HEK293 (cell line): Measurements from ENCODE around the gene SEMA4C.

ENCODE experiments used
- BCL11A ChIP-seq: fragments of 450-650 bp; formaldehyde crosslinking; IDR thresholded peaks from 2 replicates; pipeline ENCODE4 v1.5.1; 2016; ENCODE audit warnings: low read depth, missing biosample characterization, missing genetic modification characterization
- GLI4 ChIP-seq: fragments of 450-650 bp; formaldehyde crosslinking; IDR thresholded peaks from 2 replicates; pipeline ENCODE4 v1.5.1; 2016; ENCODE audit warnings: missing biosample characterization, missing genetic modification characterization
- HOXC10 ChIP-seq: sonication (generic); formaldehyde crosslinking; IDR thresholded peaks from 2 replicates; pipeline ENCODE4 v1.8.1; 2023; ENCODE audit warnings: mild to moderate bottlenecking, missing genetic modification reagents
- OVOL3 ChIP-seq: fragments of 450-650 bp; formaldehyde crosslinking; IDR thresholded peaks from 2 replicates; pipeline ENCODE4 v1.5.1; 2016; ENCODE audit warnings: missing biosample characterization, missing genetic modification characterization
- SCRT1 ChIP-seq: fragments of 450-650 bp; formaldehyde crosslinking; IDR thresholded peaks from 2 replicates; pipeline ENCODE4 v1.5.1; 2016; ENCODE audit warnings: missing biosample characterization, missing genetic modification characterization, borderline replicate concordance
- SCRT2 ChIP-seq: fragments of 450-650 bp; formaldehyde crosslinking; IDR thresholded peaks from 2 replicates; pipeline ENCODE4 v1.5.1; 2016; ENCODE audit warnings: missing biosample characterization, missing genetic modification characterization
- TRIM28 ChIP-seq: IDR thresholded peaks from 2 replicates; pipeline ENCODE4 v1.6.1; 2011; ENCODE audit warnings: low read length, control low read depth, borderline replicate concordance
- YY2 ChIP-seq: fragments of 450-650 bp; formaldehyde crosslinking; IDR thresholded peaks from 2 replicates; pipeline ENCODE4 v1.5.1; 2016; ENCODE audit warnings: missing biosample characterization, missing genetic modification characterization
- ZNF10 ChIP-seq: fragments of 450-650 bp; formaldehyde crosslinking; IDR thresholded peaks from 2 replicates; pipeline ENCODE4 v1.5.1; 2017; ENCODE audit warnings: missing biosample characterization, missing genetic modification characterization
- ZNF169 ChIP-seq: fragments of 450-650 bp; formaldehyde crosslinking; IDR thresholded peaks from 2 replicates; pipeline ENCODE4 v1.5.1; 2016; ENCODE audit warnings: missing biosample characterization, missing genetic modification characterization
- ZNF274 ChIP-seq, 2 experiments: fragments of 200-500 bp in 1 of 2; fragments of 450-650 bp in 1 of 2; sonication (Bioruptor generic) in 1 of 2; formaldehyde crosslinking in 1 of 2; IDR thresholded peaks; 2 replicates each; pipeline versions ENCODE4 v1.5.1 to v1.6.1; 2014 to 2016; ENCODE audit warnings: borderline replicate concordance in 1 of 2, inconsistent platforms in 1 of 2, low read length in 1 of 2, missing biosample characterization in 1 of 2, missing genetic modification characterization in 1 of 2
- ZNF292 ChIP-seq: fragments of 450-650 bp; formaldehyde crosslinking; IDR thresholded peaks from 2 replicates; pipeline ENCODE4 v1.5.1; 2016; ENCODE audit warnings: low read depth, missing biosample characterization, missing genetic modification characterization, borderline replicate concordance
- ZNF311 ChIP-seq: fragments of 450-650 bp; formaldehyde crosslinking; IDR thresholded peaks from 2 replicates; pipeline ENCODE4 v1.5.1; 2017; ENCODE audit warnings: missing biosample characterization, missing genetic modification characterization, borderline replicate concordance
- ZNF366 ChIP-seq: fragments of 450-650 bp; formaldehyde crosslinking; conservative IDR thresholded peaks from 2 replicates; pipeline ENCODE4 v1.5.1; 2016; ENCODE audit warnings: missing biosample characterization, missing genetic modification characterization
- ZNF391 ChIP-seq: fragments of 450-650 bp; formaldehyde crosslinking; IDR thresholded peaks from 2 replicates; pipeline ENCODE4 v1.5.1; 2016; ENCODE audit warnings: low read depth, missing biosample characterization, missing genetic modification characterization, borderline replicate concordance
- ZNF558 ChIP-seq: fragments of 450-650 bp; formaldehyde crosslinking; IDR thresholded peaks from 2 replicates; pipeline ENCODE4 v1.5.1; 2016; ENCODE audit warnings: missing biosample characterization, missing genetic modification characterization
- ZNF670 ChIP-seq: fragments of 450-650 bp; formaldehyde crosslinking; IDR thresholded peaks from 2 replicates; pipeline ENCODE4 v1.5.1; 2016; ENCODE audit warnings: missing biosample characterization, missing genetic modification characterization, low read depth
- ZNF677 ChIP-seq: fragments of 450-650 bp; IDR thresholded peaks from 2 replicates; pipeline ENCODE4 v1.5.0; 2018; ENCODE audit warnings: missing biosample characterization, mild to moderate bottlenecking, missing genetic modification characterization, moderate library complexity
- ZXDB ChIP-seq: fragments of 450-650 bp; formaldehyde crosslinking; IDR thresholded peaks from 2 replicates; pipeline ENCODE4 v1.5.1; 2016; ENCODE audit warnings: missing biosample characterization, missing genetic modification characterization
- TF ChIP-seq, protein P1 (sequence below): fragments of 450-650 bp; IDR thresholded peaks from 2 replicates; pipeline ENCODE4 v1.5.1; 2018; ENCODE audit warnings: missing biosample characterization, mild to moderate bottlenecking, missing genetic modification characterization
- TF ChIP-seq, protein P2 (sequence below): fragments of 450-650 bp; formaldehyde crosslinking; IDR thresholded peaks from 2 replicates; pipeline ENCODE4 v1.5.1; 2016; ENCODE audit warnings: missing biosample characterization, missing genetic modification characterization
- TF ChIP-seq, protein P3 (sequence below): fragments of 450-650 bp; formaldehyde crosslinking; IDR thresholded peaks from 2 replicates; pipeline ENCODE4 v1.5.1; 2016; ENCODE audit warnings: missing biosample characterization, missing genetic modification characterization
- TF ChIP-seq, protein P4 (sequence below): fragments of 450-650 bp; formaldehyde crosslinking; IDR thresholded peaks from 2 replicates; pipeline ENCODE4 v1.5.1; 2017; ENCODE audit warnings: missing biosample characterization, missing genetic modification characterization
- TF ChIP-seq, protein P5 (sequence below): fragments of 450-650 bp; formaldehyde crosslinking; IDR thresholded peaks from 2 replicates; pipeline ENCODE4 v1.5.1; 2016; ENCODE audit warnings: missing biosample characterization, missing genetic modification characterization
- TF ChIP-seq, protein P6 (sequence below): fragments of 450-650 bp; formaldehyde crosslinking; IDR thresholded peaks from 2 replicates; pipeline ENCODE4 v1.5.0; 2017; ENCODE audit warnings: missing biosample characterization, missing genetic modification characterization, borderline replicate concordance
- TF ChIP-seq, protein P7 (sequence below): fragments of 450-650 bp; formaldehyde crosslinking; IDR thresholded peaks from 2 replicates; pipeline ENCODE4 v1.5.1; 2016; ENCODE audit warnings: missing biosample characterization, missing genetic modification characterization

SEMA4C gene

DNA sequence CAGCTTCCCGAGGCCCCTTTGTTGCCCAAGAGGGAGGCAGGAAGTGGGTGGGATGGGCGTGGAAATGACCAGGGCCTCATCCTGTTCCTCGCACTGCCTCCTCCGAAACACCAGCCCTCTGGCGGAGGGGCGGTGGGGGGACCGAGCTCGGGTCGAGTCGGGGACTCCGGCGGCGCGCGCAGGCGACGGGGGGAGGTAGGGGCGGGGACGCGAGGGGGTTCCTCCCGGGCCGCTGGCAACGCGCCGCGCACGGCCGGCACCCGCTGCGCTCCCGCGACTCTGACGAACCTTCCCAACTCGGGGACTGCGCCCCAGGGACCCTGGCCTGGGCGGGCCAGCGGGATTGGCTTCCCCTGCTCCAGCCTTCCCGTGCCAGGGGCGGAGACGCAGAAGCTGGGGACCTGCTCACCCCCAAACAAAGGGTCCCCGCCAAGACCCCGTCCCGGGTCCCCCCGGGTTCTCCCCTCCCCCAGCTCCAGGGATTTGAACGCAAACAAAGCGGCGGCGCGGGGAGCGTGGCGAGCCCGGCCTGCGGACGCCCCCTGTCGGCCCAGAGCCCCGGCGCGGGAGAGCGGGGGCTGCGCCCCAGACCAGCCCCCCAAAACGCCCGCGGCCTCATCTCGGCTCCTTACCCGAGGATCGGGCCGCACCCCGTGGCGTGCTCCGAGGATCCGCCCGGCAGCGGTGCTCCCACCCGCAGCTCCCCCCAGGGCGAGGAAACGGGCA is 1.2 kb downstream of the SEMA4C start (continued):
- no peak for TF ChIP-seq ZNF677 (tag by site-specific recombination)
- TF ChIP-seq, protein P1, sequence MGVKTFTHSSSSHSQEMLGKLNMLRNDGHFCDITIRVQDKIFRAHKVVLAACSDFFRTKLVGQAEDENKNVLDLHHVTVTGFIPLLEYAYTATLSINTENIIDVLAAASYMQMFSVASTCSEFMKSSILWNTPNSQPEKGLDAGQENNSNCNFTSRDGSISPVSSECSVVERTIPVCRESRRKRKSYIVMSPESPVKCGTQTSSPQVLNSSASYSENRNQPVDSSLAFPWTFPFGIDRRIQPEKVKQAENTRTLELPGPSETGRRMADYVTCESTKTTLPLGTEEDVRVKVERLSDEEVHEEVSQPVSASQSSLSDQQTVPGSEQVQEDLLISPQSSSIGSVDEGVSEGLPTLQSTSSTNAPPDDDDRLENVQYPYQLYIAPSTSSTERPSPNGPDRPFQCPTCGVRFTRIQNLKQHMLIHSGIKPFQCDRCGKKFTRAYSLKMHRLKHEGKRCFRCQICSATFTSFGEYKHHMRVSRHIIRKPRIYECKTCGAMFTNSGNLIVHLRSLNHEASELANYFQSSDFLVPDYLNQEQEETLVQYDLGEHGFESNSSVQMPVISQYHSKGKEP (tag by site-specific recombination) = no peak
- no peak for TF ChIP-seq ZNF169
- no peak for TF ChIP-seq TRIM28
- TF ChIP-seq ZNF558 (tag by site-specific recombination) = no peak
- no peak for TF ChIP-seq ZNF366 (tag by site-specific recombination)
- no peak for TF ChIP-seq ZNF311 (tag by site-specific recombination)
- TF ChIP-seq ZNF391 (tag by site-specific recombination) = no peak
- TF ChIP-seq ZNF274 (IDR thresholded peaks at IDR 0.05; ENCODE audit: low read length) = no peak
- no peak for TF ChIP-seq ZNF274 (tag by site-specific recombination; IDR thresholded peaks at IDR 0.05; ENCODE audit: borderline replicate concordance)
- TF ChIP-seq, protein P2, sequence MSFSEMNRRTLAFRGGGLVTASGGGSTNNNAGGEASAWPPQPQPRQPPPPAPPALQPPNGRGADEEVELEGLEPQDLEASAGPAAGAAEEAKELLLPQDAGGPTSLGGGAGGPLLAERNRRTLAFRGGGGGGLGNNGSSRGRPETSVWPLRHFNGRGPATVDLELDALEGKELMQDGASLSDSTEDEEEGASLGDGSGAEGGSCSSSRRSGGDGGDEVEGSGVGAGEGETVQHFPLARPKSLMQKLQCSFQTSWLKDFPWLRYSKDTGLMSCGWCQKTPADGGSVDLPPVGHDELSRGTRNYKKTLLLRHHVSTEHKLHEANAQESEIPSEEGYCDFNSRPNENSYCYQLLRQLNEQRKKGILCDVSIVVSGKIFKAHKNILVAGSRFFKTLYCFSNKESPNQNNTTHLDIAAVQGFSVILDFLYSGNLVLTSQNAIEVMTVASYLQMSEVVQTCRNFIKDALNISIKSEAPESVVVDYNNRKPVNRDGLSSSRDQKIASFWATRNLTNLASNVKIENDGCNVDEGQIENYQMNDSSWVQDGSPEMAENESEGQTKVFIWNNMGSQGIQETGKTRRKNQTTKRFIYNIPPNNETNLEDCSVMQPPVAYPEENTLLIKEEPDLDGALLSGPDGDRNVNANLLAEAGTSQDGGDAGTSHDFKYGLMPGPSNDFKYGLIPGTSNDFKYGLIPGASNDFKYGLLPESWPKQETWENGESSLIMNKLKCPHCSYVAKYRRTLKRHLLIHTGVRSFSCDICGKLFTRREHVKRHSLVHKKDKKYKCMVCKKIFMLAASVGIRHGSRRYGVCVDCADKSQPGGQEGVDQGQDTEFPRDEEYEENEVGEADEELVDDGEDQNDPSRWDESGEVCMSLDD (tag by site-specific recombination) = no peak
- TF ChIP-seq, protein P3, sequence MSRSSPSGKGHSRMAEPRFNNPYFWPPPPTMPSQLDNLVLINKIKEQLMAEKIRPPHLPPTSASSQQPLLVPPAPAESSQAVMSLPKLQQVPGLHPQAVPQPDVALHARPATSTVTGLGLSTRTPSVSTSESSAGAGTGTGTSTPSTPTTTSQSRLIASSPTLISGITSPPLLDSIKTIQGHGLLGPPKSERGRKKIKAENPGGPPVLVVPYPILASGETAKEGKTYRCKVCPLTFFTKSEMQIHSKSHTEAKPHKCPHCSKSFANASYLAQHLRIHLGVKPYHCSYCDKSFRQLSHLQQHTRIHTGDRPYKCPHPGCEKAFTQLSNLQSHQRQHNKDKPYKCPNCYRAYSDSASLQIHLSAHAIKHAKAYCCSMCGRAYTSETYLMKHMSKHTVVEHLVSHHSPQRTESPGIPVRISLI (tag by site-specific recombination) = no peak
- TF ChIP-seq OVOL3 (tag by site-specific recombination) = no peak
- TF ChIP-seq SCRT2 = no peak
- no peak for TF ChIP-seq ZNF670
- TF ChIP-seq SCRT1 (tag by site-specific recombination) = no peak
- no peak for TF ChIP-seq ZNF10 (tag by site-specific recombination)
- TF ChIP-seq, protein P4, sequence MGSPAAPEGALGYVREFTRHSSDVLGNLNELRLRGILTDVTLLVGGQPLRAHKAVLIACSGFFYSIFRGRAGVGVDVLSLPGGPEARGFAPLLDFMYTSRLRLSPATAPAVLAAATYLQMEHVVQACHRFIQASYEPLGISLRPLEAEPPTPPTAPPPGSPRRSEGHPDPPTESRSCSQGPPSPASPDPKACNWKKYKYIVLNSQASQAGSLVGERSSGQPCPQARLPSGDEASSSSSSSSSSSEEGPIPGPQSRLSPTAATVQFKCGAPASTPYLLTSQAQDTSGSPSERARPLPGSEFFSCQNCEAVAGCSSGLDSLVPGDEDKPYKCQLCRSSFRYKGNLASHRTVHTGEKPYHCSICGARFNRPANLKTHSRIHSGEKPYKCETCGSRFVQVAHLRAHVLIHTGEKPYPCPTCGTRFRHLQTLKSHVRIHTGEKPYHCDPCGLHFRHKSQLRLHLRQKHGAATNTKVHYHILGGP (tag by site-specific recombination) = no peak
- TF ChIP-seq HOXC10 = no peak
- TF ChIP-seq BCL11A (tag by site-specific recombination) = no peak
- TF ChIP-seq, protein P5, sequence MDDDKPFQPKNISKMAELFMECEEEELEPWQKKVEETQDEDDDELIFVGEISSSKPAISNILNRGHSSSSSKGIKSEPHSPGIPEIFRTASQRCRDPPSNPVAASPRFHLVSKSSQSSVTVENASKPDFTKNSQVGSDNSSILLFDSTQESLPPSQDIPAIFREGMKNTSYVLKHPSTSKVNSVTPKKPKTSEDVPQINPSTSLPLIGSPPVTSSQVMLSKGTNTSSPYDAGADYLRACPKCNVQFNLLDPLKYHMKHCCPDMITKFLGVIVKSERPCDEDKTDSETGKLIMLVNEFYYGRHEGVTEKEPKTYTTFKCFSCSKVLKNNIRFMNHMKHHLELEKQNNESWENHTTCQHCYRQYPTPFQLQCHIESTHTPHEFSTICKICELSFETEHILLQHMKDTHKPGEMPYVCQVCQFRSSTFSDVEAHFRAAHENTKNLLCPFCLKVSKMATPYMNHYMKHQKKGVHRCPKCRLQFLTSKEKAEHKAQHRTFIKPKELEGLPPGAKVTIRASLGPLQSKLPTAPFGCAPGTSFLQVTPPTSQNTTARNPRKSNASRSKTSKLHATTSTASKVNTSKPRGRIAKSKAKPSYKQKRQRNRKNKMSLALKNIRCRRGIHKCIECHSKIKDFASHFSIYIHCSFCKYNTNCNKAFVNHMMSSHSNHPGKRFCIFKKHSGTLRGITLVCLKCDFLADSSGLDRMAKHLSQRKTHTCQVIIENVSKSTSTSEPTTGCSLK = no peak
- no peak for TF ChIP-seq GLI4 (tag by site-specific recombination)
- peak; percentile 42 for TF ChIP-seq ZXDB (tag by site-specific recombination)
- no peak for TF ChIP-seq YY2
- TF ChIP-seq, protein P6, sequence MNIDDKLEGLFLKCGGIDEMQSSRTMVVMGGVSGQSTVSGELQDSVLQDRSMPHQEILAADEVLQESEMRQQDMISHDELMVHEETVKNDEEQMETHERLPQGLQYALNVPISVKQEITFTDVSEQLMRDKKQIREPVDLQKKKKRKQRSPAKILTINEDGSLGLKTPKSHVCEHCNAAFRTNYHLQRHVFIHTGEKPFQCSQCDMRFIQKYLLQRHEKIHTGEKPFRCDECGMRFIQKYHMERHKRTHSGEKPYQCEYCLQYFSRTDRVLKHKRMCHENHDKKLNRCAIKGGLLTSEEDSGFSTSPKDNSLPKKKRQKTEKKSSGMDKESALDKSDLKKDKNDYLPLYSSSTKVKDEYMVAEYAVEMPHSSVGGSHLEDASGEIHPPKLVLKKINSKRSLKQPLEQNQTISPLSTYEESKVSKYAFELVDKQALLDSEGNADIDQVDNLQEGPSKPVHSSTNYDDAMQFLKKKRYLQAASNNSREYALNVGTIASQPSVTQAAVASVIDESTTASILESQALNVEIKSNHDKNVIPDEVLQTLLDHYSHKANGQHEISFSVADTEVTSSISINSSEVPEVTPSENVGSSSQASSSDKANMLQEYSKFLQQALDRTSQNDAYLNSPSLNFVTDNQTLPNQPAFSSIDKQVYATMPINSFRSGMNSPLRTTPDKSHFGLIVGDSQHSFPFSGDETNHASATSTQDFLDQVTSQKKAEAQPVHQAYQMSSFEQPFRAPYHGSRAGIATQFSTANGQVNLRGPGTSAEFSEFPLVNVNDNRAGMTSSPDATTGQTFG (tag by site-specific recombination) = no peak
- TF ChIP-seq ZNF292 (tag by site-specific recombination) = no peak
- TF ChIP-seq, protein P7, sequence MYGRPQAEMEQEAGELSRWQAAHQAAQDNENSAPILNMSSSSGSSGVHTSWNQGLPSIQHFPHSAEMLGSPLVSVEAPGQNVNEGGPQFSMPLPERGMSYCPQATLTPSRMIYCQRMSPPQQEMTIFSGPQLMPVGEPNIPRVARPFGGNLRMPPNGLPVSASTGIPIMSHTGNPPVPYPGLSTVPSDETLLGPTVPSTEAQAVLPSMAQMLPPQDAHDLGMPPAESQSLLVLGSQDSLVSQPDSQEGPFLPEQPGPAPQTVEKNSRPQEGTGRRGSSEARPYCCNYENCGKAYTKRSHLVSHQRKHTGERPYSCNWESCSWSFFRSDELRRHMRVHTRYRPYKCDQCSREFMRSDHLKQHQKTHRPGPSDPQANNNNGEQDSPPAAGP (tag by site-specific recombination) = peak; percentile 36; the same call in 1 of the 2 replicates
